NCI-H2227 (cell line): Measurements from ENCODE around the gene GKAP1.
"Not testable (repeated sequence)": the region's sequence is repeated elsewhere in the genome, so short reads cannot be mapped to it uniquely, and the experiment has no call there.

Source experiments
- DNase-seq: peaks from one replicate; lab custom pipeline; 2025; ENCODE audit not compliant: unreplicated experiment; lab: John Stamatoyannopoulos, UW

Gene GKAP1

GRCh38 chr9:83817356-83818278, at the start of gene GKAP1:
Gene GKAP1 (minus strand): TSS chr9:83817769. CDS start chr9:83806517, 11,252 bp downstream.
- peak; percentile 79 for DNase-seq

DNA sequence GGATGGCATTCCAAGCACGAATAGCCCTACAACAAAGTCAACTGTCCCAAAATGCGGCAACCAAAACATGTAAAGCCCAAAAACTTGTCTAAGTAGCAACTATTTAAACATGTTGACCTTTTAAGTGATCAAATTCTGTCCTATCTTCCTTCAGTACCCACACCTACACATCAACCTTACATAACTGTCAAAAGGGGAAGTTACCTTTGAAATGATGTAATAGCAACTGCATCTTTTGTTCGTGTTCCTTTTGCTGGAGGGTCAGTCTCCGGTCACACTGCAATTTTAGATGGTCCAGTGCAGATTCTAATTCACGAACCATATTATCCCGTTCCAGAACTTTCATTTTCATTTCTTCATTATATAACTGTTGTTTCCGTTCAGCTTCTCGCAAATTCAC, 32.3 kb upstream of the GKAP1 start:
- DNase-seq, result not testable (repeated sequence)

DNA sequence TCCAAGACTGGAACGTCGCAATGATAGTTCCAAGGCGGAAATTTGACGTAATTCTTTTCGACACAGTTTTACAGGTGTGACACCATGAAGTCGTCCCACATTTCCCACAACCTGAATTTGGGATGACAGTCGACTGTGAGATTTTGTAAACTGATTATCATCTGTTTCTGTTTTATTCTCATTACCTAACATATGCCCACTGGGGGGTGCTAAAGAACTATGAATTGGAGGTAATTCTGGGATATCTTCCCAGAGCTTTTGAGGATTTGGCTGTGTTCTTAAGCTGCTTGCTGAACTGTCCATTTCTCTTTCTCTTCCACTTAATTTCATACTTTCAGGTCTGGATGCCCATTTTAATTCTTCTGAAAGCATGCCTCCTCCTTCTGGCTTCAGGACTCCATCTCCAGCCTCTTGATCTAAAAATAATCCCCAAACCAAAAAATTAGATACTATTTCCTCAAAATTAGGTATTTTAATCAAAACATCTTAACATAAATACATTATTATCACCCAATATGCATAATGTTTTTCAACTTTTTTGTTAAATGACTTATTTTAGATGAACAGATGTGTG, 19.6 kb upstream of the GKAP1 start:
- DNase-seq, result not testable (repeated sequence)

DNA sequence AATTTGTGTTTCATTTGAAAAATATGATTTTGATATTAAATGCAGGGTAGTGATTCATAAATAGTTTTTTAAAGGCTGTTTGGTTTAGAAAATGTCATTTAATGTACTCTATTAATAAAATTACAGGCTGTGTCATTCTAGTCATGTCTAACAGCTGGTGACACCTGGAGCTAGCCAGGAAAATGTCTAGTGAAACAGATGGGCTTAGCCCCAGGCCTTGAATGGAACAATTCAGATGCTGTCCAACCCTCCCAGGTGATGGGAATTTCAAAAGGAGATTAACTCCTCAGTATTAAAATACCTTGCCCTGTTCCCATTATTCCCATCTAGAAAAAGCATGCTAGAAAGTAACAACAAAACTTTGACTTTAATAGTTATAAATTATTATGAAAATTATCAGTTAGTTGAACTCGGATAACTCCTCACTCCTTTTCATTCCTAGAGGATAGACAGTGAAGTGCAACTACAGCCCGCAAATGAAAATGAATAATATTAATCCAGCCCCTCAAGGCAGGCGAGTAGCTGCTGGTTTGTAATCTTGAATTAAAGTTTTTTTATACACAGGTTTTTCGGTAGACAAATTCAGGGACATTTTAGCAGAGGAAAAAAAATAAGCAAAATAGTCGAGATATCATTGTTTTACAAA, 13.0 kb upstream of the GKAP1 start:
- DNase-seq, result peak; percentile 0

GRCh38 chr9:83824986-83825623, 7.5 kb upstream of the GKAP1 start:
- not testable (repeated sequence) for DNase-seq

DNA sequence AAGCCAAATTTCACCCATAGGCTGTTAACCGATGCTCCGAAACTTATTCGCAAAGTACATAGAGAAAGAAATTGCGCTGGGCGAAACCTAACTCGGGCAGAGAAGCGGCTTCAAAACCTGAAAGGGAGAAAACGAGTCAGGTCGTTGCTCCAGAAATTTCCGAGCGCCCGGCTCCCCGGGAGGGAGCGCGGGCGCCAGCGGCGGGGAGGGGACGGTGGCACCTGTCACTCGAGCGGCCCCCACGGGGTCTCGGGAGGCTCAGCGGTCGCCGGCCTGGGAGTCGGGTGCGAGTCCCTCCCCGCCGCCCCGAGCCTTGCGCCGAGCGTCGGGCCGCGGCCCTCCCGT, 586 bp downstream of the GKAP1 start:
- not testable (repeated sequence) for DNase-seq

DNA sequence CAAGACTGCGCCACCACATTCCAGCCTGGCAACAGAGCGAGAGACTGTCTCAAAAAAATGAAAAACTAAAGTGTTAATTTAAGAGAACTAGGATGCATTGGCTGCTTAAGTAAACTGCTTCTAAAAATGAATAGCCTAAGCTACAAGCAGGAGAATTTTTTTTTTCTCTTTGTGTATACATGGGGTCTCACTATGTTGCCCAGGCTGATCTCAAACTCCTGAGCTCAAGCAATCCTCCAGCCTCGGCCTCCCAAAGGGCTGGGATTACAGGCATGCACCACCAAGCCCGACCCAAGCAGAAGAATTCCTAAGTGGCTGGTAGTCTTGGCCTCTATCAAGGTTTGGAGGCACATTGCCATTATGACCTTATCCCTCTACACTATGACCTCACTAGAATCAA, 2.4 kb downstream of the GKAP1 start:
- DNase-seq, result not testable (repeated sequence)

GRCh38 chr9:83809213-83809612, 8.4 kb downstream of the GKAP1 start:
- not testable (repeated sequence) for DNase-seq

DNA sequence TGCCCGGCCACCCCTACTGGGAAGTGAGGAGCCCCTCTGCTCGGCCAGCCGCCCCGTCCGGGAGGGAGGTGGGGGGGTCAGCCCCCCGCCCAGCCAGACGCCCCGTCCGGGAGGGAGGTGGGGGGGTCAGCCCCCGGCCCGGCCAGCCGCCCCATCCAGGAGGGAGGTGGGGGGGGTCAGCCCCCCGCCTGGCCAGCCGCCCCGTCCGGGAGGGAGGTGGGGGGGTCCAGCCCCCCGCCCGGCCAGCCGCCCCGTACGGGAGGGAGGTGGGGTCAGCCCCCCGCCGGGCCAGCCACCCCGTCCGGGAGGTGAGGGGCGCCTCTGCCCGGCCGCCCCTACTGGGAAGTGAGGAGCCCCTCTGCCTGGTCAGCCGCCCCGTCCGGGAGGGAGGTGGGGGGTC, 13.1 kb downstream of the GKAP1 start:
- DNase-seq, result not testable (repeated sequence)

GRCh38 chr9:83803941-83804340, 13.6 kb downstream of the GKAP1 start:
- DNase-seq, result not testable (repeated sequence)

GRCh38 chr9:83800236-83801033, 17.1 kb downstream of the GKAP1 start:
- no peak for DNase-seq

GRCh38 chr9:83794051-83794450, 23.5 kb downstream of the GKAP1 start:
- no peak for DNase-seq

- no peak for DNase-seq
Observed at GRCh38 chr9:83792746-83793145, 24.8 kb downstream of the GKAP1 start.

DNA sequence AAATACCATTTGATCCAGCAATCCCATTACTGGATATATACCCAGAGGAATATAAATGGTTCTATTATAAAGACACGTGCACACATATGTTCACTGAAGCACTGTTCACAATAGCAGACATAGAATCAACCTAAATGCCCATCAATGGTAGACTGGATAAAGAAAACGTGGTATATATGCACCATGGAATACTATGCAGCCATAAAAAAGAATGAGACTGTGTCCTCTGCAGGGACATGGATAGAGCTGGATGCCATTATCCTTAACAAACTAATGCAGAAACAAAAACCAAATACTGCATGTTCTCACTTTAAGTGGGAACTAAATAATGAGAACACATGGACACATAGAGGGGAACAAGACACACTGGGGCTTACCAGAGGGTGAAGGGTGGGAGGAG, 39.4 kb downstream of the GKAP1 start:
- DNase-seq, result no peak

DNA sequence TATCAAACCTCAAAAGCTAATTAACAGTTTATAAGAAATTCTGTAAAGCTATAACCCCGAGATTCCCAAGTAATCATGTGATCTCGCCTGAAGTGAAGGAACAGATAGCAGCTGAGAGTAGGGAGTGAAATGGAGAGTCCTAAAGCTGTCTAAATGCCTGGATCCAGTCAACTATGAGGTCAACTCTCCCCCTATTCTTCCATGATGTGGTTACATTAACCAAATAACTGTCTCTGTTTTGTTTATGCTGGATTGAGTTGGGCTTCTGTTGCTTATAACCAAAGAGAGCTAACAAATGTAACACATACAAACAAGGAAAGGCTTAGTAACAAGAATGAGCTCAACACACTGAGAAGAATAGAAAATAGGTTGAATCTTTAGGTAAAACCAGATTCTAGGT, 41.6 kb downstream of the GKAP1 start:
- no peak for DNase-seq

- no peak for DNase-seq
Observed at GRCh38 chr9:83772860-83773259, 44.7 kb downstream of the GKAP1 start.

GRCh38 chr9:83765376-83765775, 52.2 kb downstream of the GKAP1 start:
- DNase-seq, result no peak

GRCh38 chr9:83754383-83754977, 63.1 kb downstream of the GKAP1 start:
- no peak for DNase-seq

DNA sequence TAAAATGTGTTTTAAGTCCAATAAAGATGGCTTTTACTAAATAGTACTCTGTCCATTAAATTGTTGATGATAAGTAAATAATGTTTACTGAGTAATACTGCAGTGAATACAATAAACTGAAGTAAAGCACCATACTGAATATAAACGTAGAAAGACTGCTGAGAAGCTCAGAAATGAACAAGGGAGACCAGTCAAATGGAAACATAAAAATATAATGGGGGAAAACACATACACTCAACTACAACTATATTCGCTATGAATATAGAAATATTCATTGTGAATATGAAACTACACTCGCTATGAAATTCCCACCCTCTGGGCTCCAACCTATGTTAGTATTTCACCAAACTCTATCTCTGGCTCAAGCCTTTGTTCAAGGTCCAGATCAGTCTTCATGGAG, 67.9 kb downstream of the GKAP1 start:
- DNase-seq, result no peak

DNA sequence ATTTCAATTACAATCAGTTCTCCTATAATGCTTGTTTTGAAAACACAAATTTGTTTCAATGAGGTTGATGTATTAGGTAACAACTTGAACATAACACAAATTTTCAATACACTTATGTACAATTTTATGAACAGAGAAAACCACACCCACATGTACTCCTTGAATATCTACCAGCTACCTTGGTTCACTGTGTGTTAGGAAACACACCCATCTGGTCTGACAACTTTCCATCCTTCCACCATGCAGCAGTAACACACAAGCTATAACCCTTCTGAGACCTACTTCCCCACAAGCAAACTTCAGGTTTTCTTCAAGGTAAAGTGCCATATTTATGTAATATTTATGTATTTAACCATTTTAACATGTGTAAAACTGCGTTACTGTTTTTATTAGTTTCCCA, 73.4 kb downstream of the GKAP1 start:
- no peak for DNase-seq
